Measurements from ENCODE around the gene DENND4B. TPM values are rescaled to one million over a fixed set of nuclear protein-coding genes. Genes with fewer than 3 reads are reported as not detected.

Gene DENND4B
- total and polyA plus RNA-seq, 4 donors: 9.7 to 27.2 (median 11.6) TPM

GRCh38 chr1:153881751-153882150 lies 64.8 kb downstream of the DENND4B start:
- no peak for DNase-seq (ENCODE audit: low spot score)
- Histone ChIP-seq H3K9ac (ENCODE audit: low read depth in 1 of 2, low read length in 2 of 2) (no peak overlapping the region), H3K27ac (ENCODE audit: low read depth in 1 of 2, low read length in 2 of 2) (no peak overlapping the region), H3K36me3 (ENCODE audit: control insufficient read depth in 4 of 4, insufficient read depth in 3 of 4, low read depth in 1 of 4, low read length in 3 of 4) (no peaks in the 10 kb centered on the region), H3K4me3 (ENCODE audit: low read depth in 1 of 3, low read length in 3 of 3) (no peak overlapping the region), H3K27me3 (ENCODE audit: control insufficient read depth in 4 of 4, insufficient read depth in 4 of 4, low read length in 3 of 4) (no peaks in the 10 kb centered on the region), H3K9me3 (ENCODE audit: control insufficient read depth in 4 of 4, low read length in 3 of 4) (no peaks in the 10 kb centered on the region), H3K4me1 (ENCODE audit: control insufficient read depth in 4 of 4, insufficient read depth in 4 of 4, low read length in 3 of 4) (peaks cover 0 to 6% (median 4%) of the 10 kb centered on the region in 4 donors)
- WGBS: 58% methylated on average over 9 of the region's 9 CpGs
- no peak for TF ChIP-seq YY1 (IDR thresholded peaks at IDR 0.05)
- no peak for TF ChIP-seq ATF3 (IDR thresholded peaks at IDR 0.05)
- TF ChIP-seq NR2F2 (IDR thresholded peaks at IDR 0.05): no peak
- TF ChIP-seq HNF4A (conservative IDR thresholded peaks at IDR 0.05): no peak
- TF ChIP-seq JUND (IDR thresholded peaks at IDR 0.05): no peak
- no peak for TF ChIP-seq SP1 (IDR thresholded peaks at IDR 0.05)
- no peak for TF ChIP-seq TAF1 (conservative IDR thresholded peaks at IDR 0.05)
- no peak for TF ChIP-seq CTCF (IDR thresholded peaks at IDR 0.05; ENCODE audit: low read depth, low read length, missing input control)
- TF ChIP-seq RAD21 (IDR thresholded peaks at IDR 0.05): no peak
- TF ChIP-seq FOXA2 (IDR thresholded peaks at IDR 0.05): no peak

- DNase-seq (ENCODE audit: low spot score): peak; percentile 76
- Histone ChIP-seq H3K4me3 (ENCODE audit: low read depth in 1 of 3, low read length in 3 of 3) (no peak overlapping the region), H3K27ac (ENCODE audit: low read depth in 1 of 2, low read length in 2 of 2) (peak overlapping the region in 1 of 2 donors; percentile 12), H3K9me3 (ENCODE audit: control insufficient read depth in 4 of 4, low read length in 3 of 4) (no peaks in the 10 kb centered on the region), H3K4me1 (ENCODE audit: control insufficient read depth in 4 of 4, insufficient read depth in 4 of 4, low read length in 3 of 4) (peaks cover 0 to 6% (median 4%) of the 10 kb centered on the region in 4 donors), H3K36me3 (ENCODE audit: control insufficient read depth in 4 of 4, insufficient read depth in 3 of 4, low read depth in 1 of 4, low read length in 3 of 4) (no peaks in the 10 kb centered on the region), H3K9ac (ENCODE audit: low read depth in 1 of 2, low read length in 2 of 2) (peak overlapping the region in 1 of 2 donors; percentile 43), H3K27me3 (ENCODE audit: control insufficient read depth in 4 of 4, insufficient read depth in 4 of 4, low read length in 3 of 4) (no peaks in the 10 kb centered on the region)
- 37% methylated on average over 5 of the region's 5 CpGs for WGBS
- TF ChIP-seq HNF4G (IDR thresholded peaks at IDR 0.05) (no peak), JUND (IDR thresholded peaks at IDR 0.05) (no peak), RXRA (IDR thresholded peaks at IDR 0.05) (no peak), CTCF (IDR thresholded peaks at IDR 0.05; ENCODE audit: low read depth, low read length, missing input control) (no peak), HNF4A (conservative IDR thresholded peaks at IDR 0.05) (no peak), FOXA1 (IDR thresholded peaks at IDR 0.05) (no peak), ZBTB33 (IDR thresholded peaks at IDR 0.05) (no peak), SP1 (IDR thresholded peaks at IDR 0.05) (no peak), ATF3 (IDR thresholded peaks at IDR 0.05) (no peak), GABPA (IDR thresholded peaks at IDR 0.05 in 1 of 2, conservative IDR thresholded peaks at IDR 0.05 in 1 of 2) (no peak), TAF1 (conservative IDR thresholded peaks at IDR 0.05) (no peak), NR2F2 (IDR thresholded peaks at IDR 0.05) (no peak), FOXA2 (IDR thresholded peaks at IDR 0.05) (no peak), EGR1 (IDR thresholded peaks at IDR 0.05; ENCODE audit: low read depth in 2 of 2) (no peak), MAX (IDR thresholded peaks at IDR 0.05) (no peak), RAD21 (IDR thresholded peaks at IDR 0.05) (no peak), YY1 (IDR thresholded peaks at IDR 0.05) (no peak), REST (IDR thresholded peaks at IDR 0.05) (no peak)
Measured at GRCh38 chr1:153880962-153881361, 65.6 kb downstream of the DENND4B start.
